ENCODE measurements around the gene CDC42.

GRCh38 chr1:22111620-22112019 is 59.1 kb downstream of the CDC42 start:
- TF ChIP-seq SRF (IDR thresholded peaks at IDR 0.05; ENCODE audit: low read depth) (no peak), ATF3 (IDR thresholded peaks at IDR 0.05) (no peak), POLR2A (IDR thresholded peaks at IDR 0.05; ENCODE audit: borderline replicate concordance, extremely low read depth, insufficient read depth, insufficient read length) (no peak), REST (IDR thresholded peaks at IDR 0.05; ENCODE audit: low read depth) (no peak), CTCF (IDR thresholded peaks at IDR 0.05 in 2 of 3, conservative IDR thresholded peaks at IDR 0.05 in 1 of 3; ENCODE audit: borderline replicate concordance in 1 of 3, insufficient read depth in 1 of 3, low read depth in 2 of 3, low read length in 2 of 3) (no peak), EZH2phosphoT487 (IDR thresholded peaks at IDR 0.05; ENCODE audit: borderline replicate concordance) (no peak), RAD21 (IDR thresholded peaks at IDR 0.05; ENCODE audit: low read depth) (no peak), JUND (IDR thresholded peaks at IDR 0.05) (no peak), MAX (IDR thresholded peaks at IDR 0.05) (no peak), SIN3A (IDR thresholded peaks at IDR 0.05; ENCODE audit: low read depth) (no peak), CEBPB (IDR thresholded peaks at IDR 0.05; ENCODE audit: low read depth) (no peak), POLR2AphosphoS5 (IDR thresholded peaks at IDR 0.05; ENCODE audit: low read depth, low read length) (no peak), YY1 (IDR thresholded peaks at IDR 0.05; ENCODE audit: extremely low read depth, insufficient replicate concordance, low read depth, low read length) (no peak), EZH2 (IDR thresholded peaks at IDR 0.05) (no peak)
